Measurements from ENCODE around the gene TACC2.

- TF ChIP-seq CTCF (IDR thresholded peaks at IDR 0.05; ENCODE audit: borderline replicate concordance, extremely low read depth, low read length, poor library complexity, severe bottlenecking) (no peak), EZH2 (IDR thresholded peaks at IDR 0.05; ENCODE audit: borderline replicate concordance, low read depth, low read length, severe bottlenecking) (no peak)
Observed at GRCh38 chr10:122301055-122301810, 312.3 kb downstream of the TACC2 start.

All from DND-41 (cell line).